Activated naive CD8-positive, alpha-beta T cell treated with anti-CD3 and anti-CD28 coated beads for 36 hours (primary cell): Measurements from ENCODE around the gene DENND4C. TPM values are rescaled to one million over a fixed set of nuclear protein-coding genes. Genes with fewer than 3 reads are reported as not detected.
"Not testable (repeated sequence)": the region's sequence is repeated elsewhere in the genome, so short reads cannot be mapped to it uniquely, and the experiment has no call there.

Experiments used
- DNase-seq: peaks from one replicate; pipeline ENCODE4 v3.0.0; 2021
- H3K27ac Mint-ChIP-seq: one replicate; pipeline ENCODE4 v1.8.0; 2022; ENCODE audit warnings: mild to moderate bottlenecking, moderate library complexity, mixed read lengths
- H3K27me3 Mint-ChIP-seq: one replicate; pipeline ENCODE4 v1.8.0; 2022; ENCODE audit warnings: mild to moderate bottlenecking, mixed read lengths
- H3K36me3 Mint-ChIP-seq: one replicate; pipeline ENCODE4 v1.8.0; 2021; ENCODE audit warnings: mild to moderate bottlenecking, mixed read lengths
- H3K4me1 Mint-ChIP-seq: one replicate; pipeline ENCODE4 v1.8.0; 2021; ENCODE audit warnings: mixed read lengths
- H3K4me3 Mint-ChIP-seq: one replicate; pipeline ENCODE4 v1.8.0; 2022; ENCODE audit warnings: mild to moderate bottlenecking, moderate library complexity, mixed read lengths
- H3K9me3 Mint-ChIP-seq: one replicate; pipeline ENCODE4 v1.8.0; 2022; ENCODE audit warnings: mixed read lengths
- total RNA-seq, 2 experiments: library from RNA; stranded (reverse); gene quantifications; one replicate each; pipeline ENCODE4 v1.2.3, GENCODE V29; 2021

DENND4C gene
- total RNA-seq, 2 experiments from 2014 or later: 12.8 to 15.1 TPM

DNA sequence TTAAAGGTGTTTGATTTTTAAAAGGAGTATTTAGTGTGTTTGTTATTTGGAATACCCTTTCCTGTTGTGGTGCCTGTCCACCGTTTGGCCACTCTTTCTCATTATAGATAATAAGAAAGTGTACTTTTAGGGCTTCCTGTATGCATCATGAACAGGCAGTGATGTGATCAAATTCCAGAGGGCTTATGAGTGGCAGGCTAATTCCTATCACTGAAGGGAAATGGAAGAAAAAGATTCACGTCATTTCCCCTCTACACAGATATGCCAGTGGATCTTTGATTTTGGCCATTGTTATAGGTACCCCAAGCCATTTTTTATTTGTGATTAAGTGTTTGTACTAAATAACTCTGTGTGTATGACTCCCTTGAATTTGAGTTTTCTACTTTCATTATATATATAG lies 112.5 kb downstream of the DENND4C start:
- H3K27me3 Mint-ChIP-seq: no peaks in the 10 kb centered on the region
- DNase-seq: no peak
- H3K4me3 Mint-ChIP-seq: no peak overlapping the region
- no peak overlapping the region for H3K27ac Mint-ChIP-seq
- H3K4me1 Mint-ChIP-seq: no peaks in the 10 kb centered on the region
- H3K36me3 Mint-ChIP-seq: peaks cover 4% of the 10 kb centered on the region
- no peaks in the 10 kb centered on the region for H3K9me3 Mint-ChIP-seq

DNA sequence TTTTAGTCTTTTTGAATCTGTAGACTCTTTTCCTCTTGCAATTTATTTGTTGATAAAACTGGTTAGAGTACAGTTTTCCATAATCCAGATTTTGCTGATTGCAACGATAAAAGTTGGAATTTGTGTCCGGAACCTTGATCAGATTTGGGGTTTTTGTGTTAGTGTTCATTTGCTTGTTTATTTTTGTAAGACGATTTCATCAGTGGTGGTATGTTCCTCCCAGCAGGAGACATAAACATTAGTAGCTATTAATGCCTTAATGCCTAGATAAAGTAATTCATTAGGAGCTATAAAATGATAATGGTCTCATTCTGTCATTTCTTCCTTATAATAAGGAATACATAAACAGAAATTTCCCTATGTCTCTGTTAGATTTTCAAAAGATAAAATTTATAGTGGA lies 128.2 kb downstream of the DENND4C start:
- H3K27ac Mint-ChIP-seq: no peak overlapping the region
- no peaks in the 10 kb centered on the region for H3K9me3 Mint-ChIP-seq
- no peaks in the 10 kb centered on the region for H3K4me1 Mint-ChIP-seq
- no peak for DNase-seq
- H3K27me3 Mint-ChIP-seq: no peaks in the 10 kb centered on the region
- no peak overlapping the region for H3K4me3 Mint-ChIP-seq
- no peaks in the 10 kb centered on the region for H3K36me3 Mint-ChIP-seq

- Mint-ChIP-seq H3K27me3 (no peaks in the 10 kb centered on the region), H3K4me3 (no peak overlapping the region), H3K4me1 (peaks cover 5% of the 10 kb centered on the region), H3K9me3 (no peaks in the 10 kb centered on the region), H3K27ac (no peak overlapping the region), H3K36me3 (peaks cover 11% of the 10 kb centered on the region)
- DNase-seq: no peak
These were observed 138.6 kb downstream of the DENND4C start for GRCh38 chr9:19369107-19369506.

DNA sequence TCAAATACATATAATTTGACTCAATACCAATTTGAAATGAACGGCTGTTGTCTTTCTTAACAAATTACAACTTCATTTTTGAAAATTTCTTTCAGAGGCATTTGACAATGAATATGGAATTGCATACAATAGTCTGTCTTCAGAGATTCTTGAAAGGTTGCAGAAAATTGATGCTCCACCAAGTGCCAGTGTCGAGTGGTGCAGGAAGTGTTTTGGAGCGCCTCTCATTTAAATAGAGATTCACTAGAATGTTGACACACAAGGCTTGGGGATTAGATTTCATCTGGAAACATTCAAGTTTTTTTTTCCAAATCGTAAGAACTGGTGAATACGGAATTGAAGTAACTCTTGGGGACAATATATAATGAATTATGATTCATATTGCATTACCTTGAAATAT lies 141.4 kb downstream of the DENND4C start:
- Mint-ChIP-seq H3K4me1 (peaks cover 19% of the 10 kb centered on the region), H3K27ac (peak overlapping the region; percentile 58), H3K9me3 (no peaks in the 10 kb centered on the region)

GRCh38 chr9:19372567-19372966 lies 142.1 kb downstream of the DENND4C start:
- Mint-ChIP-seq H3K4me3 (no peak overlapping the region), H3K9me3 (no peaks in the 10 kb centered on the region), H3K27ac (peak overlapping the region; percentile 58), H3K4me1 (peaks cover 25% of the 10 kb centered on the region), H3K36me3 (peaks cover 37% of the 10 kb centered on the region), H3K27me3 (no peaks in the 10 kb centered on the region)
- no peak for DNase-seq

More for the DNA sequence above, 141.4 kb downstream of the DENND4C start:
- DNase-seq: no peak
- Mint-ChIP-seq H3K27me3 (no peaks in the 10 kb centered on the region), H3K36me3 (peaks cover 33% of the 10 kb centered on the region), H3K4me3 (no peak overlapping the region)

DNA sequence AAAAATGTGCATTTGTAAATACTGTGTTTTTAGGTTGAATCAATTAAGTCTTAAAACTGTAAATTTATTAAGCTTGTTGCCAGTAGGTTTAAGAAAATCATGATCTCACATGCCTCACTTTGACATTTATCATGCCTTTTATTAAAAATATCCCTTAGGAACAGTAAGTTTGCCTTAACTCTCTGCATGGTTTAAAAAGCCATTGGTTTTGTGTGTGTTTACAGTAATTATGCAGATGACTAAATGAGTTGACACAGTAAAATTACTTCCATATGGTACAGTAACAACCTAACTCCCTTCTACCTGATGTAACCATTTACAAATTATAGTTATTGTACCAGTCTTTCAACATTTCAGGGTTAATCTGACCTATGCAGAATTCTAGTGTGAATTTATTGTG lies 143.0 kb downstream of the DENND4C start:
- peaks cover 45% of the 10 kb centered on the region for H3K36me3 Mint-ChIP-seq
- H3K4me1 Mint-ChIP-seq: peaks cover 29% of the 10 kb centered on the region
- no peaks in the 10 kb centered on the region for H3K9me3 Mint-ChIP-seq
- H3K27ac Mint-ChIP-seq: peak overlapping the region; percentile 40
- H3K27me3 Mint-ChIP-seq: peaks cover 4% of the 10 kb centered on the region
- no peak overlapping the region for H3K4me3 Mint-ChIP-seq
- no peak for DNase-seq

- Mint-ChIP-seq H3K4me1 (peaks cover 34% of the 10 kb centered on the region), H3K9me3 (no peaks in the 10 kb centered on the region), H3K27me3 (peaks cover 9% of the 10 kb centered on the region), H3K27ac (peak overlapping the region; percentile 80), H3K36me3 (peaks cover 65% of the 10 kb centered on the region), H3K4me3 (peak overlapping the region; percentile 56)
- no peak for DNase-seq
These were observed 145.0 kb downstream of the DENND4C start for GRCh38 chr9:19375538-19375937.

DNA sequence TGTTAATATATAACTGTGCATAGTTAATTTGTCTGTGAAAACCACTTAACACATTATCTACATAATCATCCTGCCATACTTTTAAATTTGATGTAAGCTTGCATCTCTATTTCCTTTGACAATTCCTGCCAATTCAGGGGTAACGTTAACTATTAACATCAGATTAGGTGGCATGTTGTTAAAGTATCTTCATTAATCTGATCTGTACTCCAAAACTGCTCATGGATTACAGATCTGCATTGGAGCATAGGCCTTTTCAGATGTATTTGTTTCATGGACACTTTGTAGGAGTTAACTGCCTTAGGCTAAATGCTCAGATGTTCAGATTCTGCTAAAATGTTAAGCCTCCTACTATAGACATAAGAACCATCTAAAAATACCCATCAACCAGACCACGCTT lies 146.4 kb downstream of the DENND4C start:
- Mint-ChIP-seq H3K4me3 (peak overlapping the region; percentile 99), H3K4me1 (peaks cover 41% of the 10 kb centered on the region)

GRCh38 chr9:19378164-19378563 lies 147.7 kb downstream of the DENND4C start:
- no peaks in the 10 kb centered on the region for H3K9me3 Mint-ChIP-seq
- H3K27ac Mint-ChIP-seq: peak overlapping the region; percentile 100
- peak overlapping the region; percentile 99 for H3K4me3 Mint-ChIP-seq
- peaks cover 42% of the 10 kb centered on the region for H3K4me1 Mint-ChIP-seq
- H3K36me3 Mint-ChIP-seq: peaks cover 67% of the 10 kb centered on the region
- peaks cover 9% of the 10 kb centered on the region for H3K27me3 Mint-ChIP-seq
- DNase-seq: no peak

More for the DNA sequence above, 146.4 kb downstream of the DENND4C start:
- Mint-ChIP-seq H3K9me3 (no peaks in the 10 kb centered on the region), H3K27me3 (peaks cover 9% of the 10 kb centered on the region), H3K27ac (peak overlapping the region; percentile 100), H3K36me3 (peaks cover 67% of the 10 kb centered on the region)
- no peak for DNase-seq

- Mint-ChIP-seq H3K27me3 (peaks cover 9% of the 10 kb centered on the region), H3K27ac (peak overlapping the region; percentile 100), H3K36me3 (peaks cover 67% of the 10 kb centered on the region), H3K9me3 (no peaks in the 10 kb centered on the region), H3K4me3 (peak overlapping the region; percentile 99), H3K4me1 (peaks cover 42% of the 10 kb centered on the region)
- no peak for DNase-seq
These were observed 148.2 kb downstream of the DENND4C start for GRCh38 chr9:19378647-19379046.

DNA sequence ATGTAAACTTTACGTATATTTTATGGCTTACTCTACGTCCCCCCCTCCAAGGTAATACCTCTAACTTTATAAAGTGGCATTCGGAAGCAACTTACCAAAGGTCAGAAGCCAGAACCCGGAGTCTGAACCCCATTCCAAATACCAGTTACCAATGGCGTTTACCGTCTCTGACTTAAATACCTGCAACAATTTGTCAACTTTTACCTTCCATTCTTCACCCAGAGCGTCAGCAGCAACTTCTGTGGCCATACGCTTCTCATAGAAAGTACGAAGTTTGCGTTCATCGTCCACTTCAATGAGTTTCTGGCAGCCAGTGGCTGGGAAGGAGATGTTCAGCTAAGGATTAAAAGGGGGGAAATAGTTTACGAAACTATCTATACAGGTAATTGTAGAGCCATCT lies 148.8 kb downstream of the DENND4C start:
- peaks cover 40% of the 10 kb centered on the region for H3K4me1 Mint-ChIP-seq
- peaks cover 9% of the 10 kb centered on the region for H3K27me3 Mint-ChIP-seq
- no peaks in the 10 kb centered on the region for H3K9me3 Mint-ChIP-seq
- H3K36me3 Mint-ChIP-seq: peaks cover 62% of the 10 kb centered on the region
- H3K4me3 Mint-ChIP-seq: peak overlapping the region; percentile 99
- H3K27ac Mint-ChIP-seq: peak overlapping the region; percentile 100
- DNase-seq: no peak

DNA sequence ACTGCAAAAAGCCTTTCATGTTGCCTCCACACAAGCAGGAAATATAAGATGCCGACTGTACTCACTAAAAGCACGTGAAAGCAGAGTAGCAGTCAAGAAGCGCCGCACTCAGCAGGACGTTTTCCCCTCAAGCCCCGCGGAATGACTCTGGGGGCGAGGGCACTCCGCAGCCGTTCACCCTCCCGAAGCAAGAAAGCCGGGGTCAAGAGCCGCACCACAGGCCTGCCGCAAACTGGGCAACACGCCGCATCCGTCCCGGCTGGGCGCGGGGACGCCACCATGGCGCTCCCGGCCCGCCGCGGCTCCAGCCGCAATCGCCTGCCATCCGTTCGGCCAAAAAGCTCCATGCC lies 149.2 kb downstream of the DENND4C start:
- Mint-ChIP-seq H3K27me3 (peaks cover 9% of the 10 kb centered on the region), H3K4me1 (peaks cover 38% of the 10 kb centered on the region), H3K9me3 (no peaks in the 10 kb centered on the region), H3K27ac (peak overlapping the region; percentile 100), H3K36me3 (peaks cover 58% of the 10 kb centered on the region), H3K4me3 (peak overlapping the region; percentile 99)
- no peak for DNase-seq

DNA sequence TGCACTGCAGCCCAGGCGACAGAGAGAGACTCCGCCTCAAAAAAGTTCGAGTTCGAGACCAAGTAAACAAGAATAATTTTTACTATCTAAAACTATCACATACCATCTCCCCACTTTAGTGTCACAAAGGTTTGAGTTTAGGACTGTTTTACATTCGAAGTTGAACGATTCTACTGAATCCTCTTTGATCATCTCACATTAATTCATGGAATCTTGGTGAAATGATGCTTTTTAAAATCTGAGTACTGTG lies 150.3 kb downstream of the DENND4C start:
- peaks cover 9% of the 10 kb centered on the region for H3K27me3 Mint-ChIP-seq
- peak overlapping the region; percentile 99 for H3K4me3 Mint-ChIP-seq
- H3K27ac Mint-ChIP-seq: peak overlapping the region; percentile 100
- H3K9me3 Mint-ChIP-seq: no peaks in the 10 kb centered on the region
- no peak for DNase-seq
- H3K36me3 Mint-ChIP-seq: peaks cover 49% of the 10 kb centered on the region
- H3K4me1 Mint-ChIP-seq: peaks cover 34% of the 10 kb centered on the region

DNA sequence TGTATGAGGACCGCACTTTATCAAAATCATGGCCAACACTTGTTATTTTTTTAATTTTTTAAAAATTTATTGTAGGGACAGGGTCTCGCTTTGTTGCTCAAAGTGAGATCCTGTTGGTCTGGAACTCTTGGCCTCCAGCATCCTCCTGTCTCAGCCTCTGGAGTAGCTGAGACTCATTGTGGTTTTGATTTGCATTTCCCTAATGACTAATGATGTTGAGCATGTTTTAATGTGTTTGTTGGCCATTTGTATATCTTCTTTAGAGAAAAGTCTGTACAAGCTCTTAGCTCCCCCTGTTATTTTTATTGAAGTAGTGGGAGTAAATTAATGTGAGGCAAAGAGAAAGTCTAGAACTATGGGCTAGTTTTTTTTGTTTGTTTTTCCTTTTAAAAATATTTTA lies 151.2 kb downstream of the DENND4C start:
- Mint-ChIP-seq H3K4me3 (no peak overlapping the region), H3K4me1 (peaks cover 26% of the 10 kb centered on the region)

GRCh38 chr9:19385212-19385611 lies 154.7 kb downstream of the DENND4C start:
- not testable (repeated sequence) for H3K27me3 Mint-ChIP-seq

More for the DNA sequence above, 151.2 kb downstream of the DENND4C start:
- DNase-seq: no peak
- no peak overlapping the region for H3K27ac Mint-ChIP-seq
- peaks cover 9% of the 10 kb centered on the region for H3K27me3 Mint-ChIP-seq
- H3K9me3 Mint-ChIP-seq: no peaks in the 10 kb centered on the region
- H3K36me3 Mint-ChIP-seq: peaks cover 40% of the 10 kb centered on the region

GRCh38 chr9:19385786-19386501 lies 155.5 kb downstream of the DENND4C start:
- no peak for DNase-seq
- Mint-ChIP-seq H3K36me3 (no peaks in the 10 kb centered on the region), H3K4me3 (no peak overlapping the region), H3K9me3 (no peaks in the 10 kb centered on the region), H3K27me3 (peaks cover 4% of the 10 kb centered on the region), H3K4me1 (peaks cover 9% of the 10 kb centered on the region), H3K27ac (no peak overlapping the region)

More at GRCh38 chr9:19385212-19385611, 154.7 kb downstream of the DENND4C start:
- H3K4me1 Mint-ChIP-seq, H3K4me3 Mint-ChIP-seq, DNase-seq, H3K9me3 Mint-ChIP-seq, H3K27ac Mint-ChIP-seq, H3K36me3 Mint-ChIP-seq: not testable (repeated sequence)
